ENCODE measurements around the gene RPAP3. TPM values are rescaled to one million over a fixed set of nuclear protein-coding genes. Genes with fewer than 3 reads are reported as not detected.

The RPAP3 gene
- total RNA-seq, 1 experiment from 2014 or later: 48.9 TPM

- Histone ChIP-seq H3K14ac (ENCODE audit: insufficient read depth, low read length) (no peak overlapping the region), H2BK12ac (ENCODE audit: insufficient read length, low read depth, low read length) (no peak overlapping the region), H2BK20ac (ENCODE audit: low read depth, low read length, poor library complexity, severe bottlenecking) (no peak overlapping the region), H2AFZ (ENCODE audit: low read length) (no peak overlapping the region), H3K79me1 (ENCODE audit: insufficient read depth, low read depth, low read length, poor library complexity, severe bottlenecking) (no peaks in the 10 kb centered on the region), H3K4ac (ENCODE audit: low read depth, low read length) (no peak overlapping the region), H3K79me2 (ENCODE audit: insufficient read depth, low read length) (no peaks in the 10 kb centered on the region), H2AK5ac (ENCODE audit: insufficient read length, low read length) (no peak overlapping the region), H3K4me2 (ENCODE audit: insufficient read depth, insufficient read length, low read length) (no peak overlapping the region), H4K8ac (replicated peaks; ENCODE audit: insufficient read length, low read depth, low read length) (no peak overlapping the region), H4K91ac (ENCODE audit: insufficient read length, low read depth, low read length) (no peak overlapping the region), H3K18ac (ENCODE audit: insufficient read length, low read depth, low read length) (no peak overlapping the region), H3T11ph (ENCODE audit: low read length) (no peak overlapping the region), H3K27ac (ENCODE audit: insufficient read length, low read depth, low read length) (no peak overlapping the region), H3K56ac (ENCODE audit: insufficient read length, low read depth, low read length) (no peak overlapping the region), H3K23ac (ENCODE audit: insufficient read length, low read depth, low read length) (no peak overlapping the region), H2BK120ac (ENCODE audit: low read depth, low read length, poor library complexity, severe bottlenecking) (no peak overlapping the region), H3K27me3 (ENCODE audit: insufficient read depth, low read length) (no peaks in the 10 kb centered on the region), H2BK5ac (ENCODE audit: insufficient read length, low read length) (no peak overlapping the region), H3K9ac (ENCODE audit: extremely low read depth, insufficient read length, low read length) (no peak overlapping the region), H3K4me1 (ENCODE audit: insufficient read depth, low read length) (peaks cover 11% of the 10 kb centered on the region), H4K20me1 (ENCODE audit: control insufficient read depth, insufficient read depth, insufficient read length) (no peaks in the 10 kb centered on the region), H2BK15ac (ENCODE audit: low read depth, low read length) (no peak overlapping the region), H4K5ac (ENCODE audit: insufficient read length, low read depth, low read length) (no peak overlapping the region), H3K23me2 (ENCODE audit: insufficient read length, low read depth, low read length, poor library complexity, severe bottlenecking) (no peaks in the 10 kb centered on the region), H3K9me3 (ENCODE audit: control insufficient read depth, low read depth, low read length) (no peaks in the 10 kb centered on the region)
- Mint-ChIP-seq H3K9me3 (no peaks in the 10 kb centered on the region), H3K4me3 (no peak overlapping the region), H3K4me1 (peaks cover 30 to 34% of the 10 kb centered on the region in 2 experiments), H3K27ac (no peak overlapping the region), H3K36me3 (ENCODE audit: insufficient read depth in 1 of 3, low read depth in 3 of 3) (peaks cover 0 to 10% (median 2%) of the 10 kb centered on the region in 3 experiments; a peak in 3 of 7 replicates), H3K27me3 (ENCODE audit: low read depth) (peaks cover 7% of the 10 kb centered on the region)
- TF ChIP-seq, protein P1, sequence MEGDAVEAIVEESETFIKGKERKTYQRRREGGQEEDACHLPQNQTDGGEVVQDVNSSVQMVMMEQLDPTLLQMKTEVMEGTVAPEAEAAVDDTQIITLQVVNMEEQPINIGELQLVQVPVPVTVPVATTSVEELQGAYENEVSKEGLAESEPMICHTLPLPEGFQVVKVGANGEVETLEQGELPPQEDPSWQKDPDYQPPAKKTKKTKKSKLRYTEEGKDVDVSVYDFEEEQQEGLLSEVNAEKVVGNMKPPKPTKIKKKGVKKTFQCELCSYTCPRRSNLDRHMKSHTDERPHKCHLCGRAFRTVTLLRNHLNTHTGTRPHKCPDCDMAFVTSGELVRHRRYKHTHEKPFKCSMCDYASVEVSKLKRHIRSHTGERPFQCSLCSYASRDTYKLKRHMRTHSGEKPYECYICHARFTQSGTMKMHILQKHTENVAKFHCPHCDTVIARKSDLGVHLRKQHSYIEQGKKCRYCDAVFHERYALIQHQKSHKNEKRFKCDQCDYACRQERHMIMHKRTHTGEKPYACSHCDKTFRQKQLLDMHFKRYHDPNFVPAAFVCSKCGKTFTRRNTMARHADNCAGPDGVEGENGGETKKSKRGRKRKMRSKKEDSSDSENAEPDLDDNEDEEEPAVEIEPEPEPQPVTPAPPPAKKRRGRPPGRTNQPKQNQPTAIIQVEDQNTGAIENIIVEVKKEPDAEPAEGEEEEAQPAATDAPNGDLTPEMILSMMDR (conservative IDR thresholded peaks at IDR 0.05): no peak
- no CpG with 5 or more reads among the region's 1 CpG for WGBS (ENCODE audit: extremely low coverage, insufficient read length, low lambda C conversion rate)
- no peak for DNase-seq
These were observed 42.6 kb upstream of the RPAP3 start for GRCh38 chr12:47748507-47748828.

Data from H9 (cell line).